Umbilical cord (tissue), 2 donors: ENCODE results near the gene CAB39L. TPM values are rescaled to one million over a fixed set of nuclear protein-coding genes. Genes with fewer than 3 reads are reported as not detected.

Source experiments
- DNase-seq: peaks from one replicate; pipeline ENCODE4 v3.0.0-alpha.2; 2015; ENCODE audit warnings: low spot score
- total RNA-seq: library from RNA; depleted of rRNA; stranded (reverse); fragments of >200 nt; gene quantifications from one replicate; pipeline ENCODE4 v1.2.3, GENCODE V29; 2014; ENCODE audit warnings: low replicate concordance; ENCODE audit not compliant: insufficient read depth

The CAB39L gene
- total RNA-seq, 1 donor from 2014 or later: 8.2 TPM

DNA sequence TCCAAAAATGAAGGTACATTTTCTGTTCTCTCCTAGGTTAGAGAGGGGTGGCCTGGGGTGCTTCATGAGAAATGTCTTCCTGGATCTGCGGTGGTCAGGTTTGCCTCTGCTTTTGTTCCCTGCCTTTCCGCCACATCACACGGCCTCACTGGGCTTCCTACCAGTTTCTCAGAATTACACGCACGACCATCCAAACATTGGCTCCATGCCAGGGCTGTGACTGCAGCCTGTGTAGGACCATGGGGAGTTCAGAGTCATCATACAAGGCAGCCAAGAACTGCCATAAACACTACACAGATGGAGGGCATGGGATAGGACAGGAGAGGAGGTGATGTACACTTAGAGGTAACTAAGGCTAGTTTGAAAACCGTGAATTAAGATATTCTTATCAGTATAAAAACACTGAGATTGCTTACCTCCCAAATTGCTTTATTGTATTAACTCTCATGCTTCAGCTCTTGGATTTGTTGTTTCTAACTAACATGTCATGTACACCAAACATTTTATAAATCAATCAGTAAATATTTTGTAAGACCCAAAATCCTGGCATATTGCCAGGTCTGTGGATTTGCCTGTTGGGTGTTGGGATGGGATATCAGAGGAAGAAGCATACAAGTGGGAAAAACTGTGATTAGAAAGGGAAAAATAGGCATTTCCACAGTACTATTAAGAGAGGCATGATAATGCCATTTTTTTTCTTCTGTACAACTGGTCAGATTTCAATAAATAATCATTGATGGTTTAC lies 150.9 kb downstream of the CAB39L start:
- DNase-seq: peak; percentile 81

DNA sequence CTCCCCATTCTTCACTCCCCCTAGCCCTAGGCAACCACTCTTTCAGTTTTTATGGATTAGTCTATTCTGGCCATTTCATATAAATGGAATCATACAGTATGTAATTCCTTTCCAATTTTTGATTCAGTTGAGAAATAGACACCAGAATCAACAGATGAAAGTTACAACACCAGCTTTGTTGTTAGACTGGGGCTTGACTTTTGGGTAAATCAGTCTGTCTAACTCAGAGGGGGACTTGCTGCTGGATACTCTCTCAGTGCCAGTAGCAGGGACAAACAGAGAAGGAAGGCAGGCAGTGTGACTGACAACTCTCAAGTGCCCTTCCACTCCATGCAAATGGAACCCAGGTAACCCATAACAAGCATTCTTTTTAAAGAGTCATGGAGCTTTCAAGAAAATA lies 155.4 kb downstream of the CAB39L start:
- no peak for DNase-seq

DNA sequence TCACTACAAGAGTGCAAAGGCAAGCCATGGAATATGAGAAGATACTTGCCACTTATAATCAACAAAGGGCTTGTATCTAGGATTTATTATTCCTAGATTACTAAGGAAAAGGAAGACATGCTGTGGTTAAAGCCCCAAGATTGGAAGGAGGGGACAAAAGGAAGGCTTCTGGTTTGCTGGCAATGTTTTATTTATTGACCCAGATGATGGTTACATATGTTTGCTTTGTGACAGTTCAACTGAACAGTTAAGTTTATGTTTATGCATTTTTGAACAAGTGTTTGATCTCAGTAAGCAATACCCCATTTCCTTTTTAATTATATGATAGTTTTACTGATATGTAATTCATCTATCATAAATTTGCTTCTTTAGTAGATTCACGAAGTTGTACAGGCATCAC lies 155.9 kb downstream of the CAB39L start:
- DNase-seq: no peak

DNA sequence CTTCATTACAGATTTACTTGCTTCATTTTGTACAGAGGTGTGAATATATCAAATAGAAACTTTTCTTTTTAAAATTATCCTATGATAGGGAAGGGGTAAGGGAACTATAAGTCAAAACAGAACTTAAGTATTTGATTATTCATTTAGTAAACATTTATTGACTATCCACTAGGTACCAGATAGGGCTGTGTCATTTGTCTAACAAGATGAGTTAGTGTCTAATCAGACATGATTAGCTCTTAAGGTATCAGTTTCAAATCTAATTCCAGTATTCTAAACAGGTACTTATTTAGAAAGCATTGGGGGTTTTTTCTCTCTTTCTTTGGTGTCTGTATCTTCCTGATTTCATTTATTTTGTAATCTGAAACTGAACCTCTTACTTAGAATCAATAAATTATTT lies 164.0 kb downstream of the CAB39L start:
- no peak for DNase-seq

DNA sequence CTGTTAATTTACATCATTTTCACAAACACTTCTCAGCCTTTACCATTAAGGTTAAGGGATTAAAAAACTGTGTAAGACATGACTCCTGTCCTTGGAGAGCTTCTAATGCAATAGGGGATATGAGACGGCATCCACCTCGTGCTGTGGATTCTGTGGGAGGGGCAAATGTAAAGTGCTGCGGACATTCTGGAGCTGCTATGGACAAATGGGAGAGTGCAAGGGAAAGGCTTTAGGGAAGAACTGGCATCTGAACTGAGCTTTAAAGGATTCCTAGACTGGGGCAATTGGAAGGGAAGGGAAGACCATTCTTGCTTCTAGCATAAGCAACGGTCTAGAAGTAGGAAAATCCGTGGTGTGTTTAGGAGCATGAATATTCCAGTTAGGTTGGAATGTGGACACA lies 164.8 kb downstream of the CAB39L start:
- no peak for DNase-seq

DNA sequence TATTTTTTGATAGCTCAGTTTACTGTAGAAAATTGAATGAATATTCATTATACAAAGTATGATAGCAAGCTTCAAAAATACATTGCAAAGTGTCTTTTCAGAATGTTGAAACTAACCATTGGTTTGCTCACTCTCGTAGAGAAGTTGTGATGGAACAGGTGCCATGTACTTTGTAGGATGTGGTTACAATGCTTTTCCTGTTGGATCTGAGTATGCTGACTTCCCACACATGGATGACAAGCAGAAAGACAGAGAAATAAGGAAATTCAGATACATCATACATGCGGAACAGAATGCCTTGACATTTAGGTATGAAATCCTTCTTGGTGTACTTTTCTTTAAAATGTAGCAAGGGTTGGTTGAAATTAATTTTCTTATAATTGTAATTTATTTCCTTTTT lies 165.7 kb downstream of the CAB39L start:
- no peak for DNase-seq

DNA sequence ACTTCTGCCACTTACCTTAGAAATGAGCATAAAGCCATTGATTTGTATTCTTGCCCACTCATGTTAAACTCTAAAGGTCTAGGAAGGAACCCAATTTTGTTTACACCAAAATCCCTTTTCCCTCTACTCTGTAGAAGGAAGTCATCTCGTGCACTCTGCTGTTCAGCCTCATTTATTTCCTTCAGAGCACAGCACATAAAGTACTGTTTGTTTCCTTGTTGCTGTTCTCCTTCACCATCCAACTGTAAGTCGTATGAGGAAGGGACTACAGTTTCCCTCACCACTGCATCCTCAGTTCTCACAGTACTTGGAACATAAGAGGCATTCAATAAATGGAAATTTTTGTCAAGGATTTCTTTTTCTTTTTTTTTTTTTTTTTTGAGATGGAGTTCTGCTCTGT lies 171.6 kb downstream of the CAB39L start:
- DNase-seq: no peak

DNA sequence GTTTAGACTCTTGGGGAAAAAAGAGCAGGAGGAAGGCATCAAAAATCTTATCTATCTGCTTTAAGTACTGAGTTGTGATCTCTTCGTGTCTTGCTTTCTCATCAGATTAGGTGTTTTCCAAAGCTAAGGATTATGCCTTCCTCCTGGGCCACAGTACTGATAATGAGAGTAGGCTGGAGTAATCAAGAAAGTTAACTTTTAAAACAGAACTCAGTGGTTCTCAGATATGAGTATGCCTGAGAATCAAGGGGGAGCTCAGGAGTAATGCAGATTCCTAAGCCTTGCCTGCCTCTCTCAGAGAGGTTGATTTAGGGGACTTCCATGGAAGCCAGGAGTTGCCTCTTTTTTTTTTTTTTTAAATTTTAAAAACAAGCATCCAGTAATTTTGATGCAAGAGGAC lies 172.6 kb downstream of the CAB39L start:
- no peak for DNase-seq

DNA sequence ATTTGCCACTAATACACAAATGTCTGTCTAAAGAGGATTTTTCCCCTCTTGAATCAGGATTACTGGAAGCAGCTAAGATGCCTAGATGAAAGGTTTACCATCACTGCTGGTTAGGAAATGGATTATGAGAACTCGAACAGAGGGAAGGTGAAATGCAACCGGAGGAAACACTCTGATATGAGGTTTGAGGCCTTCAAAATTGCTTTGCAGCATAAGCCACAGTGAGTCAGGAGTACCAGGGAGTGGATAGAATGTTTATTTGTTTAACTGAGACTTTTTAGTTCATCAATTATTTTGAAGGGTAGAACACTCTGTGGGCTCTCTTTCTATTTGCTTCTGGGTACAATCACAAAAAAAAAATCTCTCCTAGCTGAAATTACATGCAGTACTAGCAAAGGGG lies 178.0 kb downstream of the CAB39L start:
- DNase-seq: no peak

DNA sequence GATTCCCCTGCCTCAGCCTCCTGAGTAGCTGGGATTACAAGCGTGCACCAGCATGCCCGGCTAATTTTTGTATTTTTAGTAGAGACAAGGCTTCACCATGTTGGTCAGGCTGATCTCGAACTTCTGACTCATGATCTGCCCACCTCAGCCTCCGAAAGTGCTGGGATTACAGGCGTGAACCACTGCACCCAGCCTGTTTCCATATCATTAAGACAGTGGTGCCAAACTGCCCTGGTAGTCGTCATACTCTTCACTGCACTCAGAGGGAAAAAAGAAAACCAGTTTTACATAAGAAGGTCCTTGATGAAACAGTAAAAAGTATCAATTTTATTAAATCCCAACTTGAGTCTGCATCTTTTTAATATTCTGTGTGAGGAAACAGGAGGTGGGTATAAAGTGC lies 181.2 kb downstream of the CAB39L start:
- no peak for DNase-seq

DNA sequence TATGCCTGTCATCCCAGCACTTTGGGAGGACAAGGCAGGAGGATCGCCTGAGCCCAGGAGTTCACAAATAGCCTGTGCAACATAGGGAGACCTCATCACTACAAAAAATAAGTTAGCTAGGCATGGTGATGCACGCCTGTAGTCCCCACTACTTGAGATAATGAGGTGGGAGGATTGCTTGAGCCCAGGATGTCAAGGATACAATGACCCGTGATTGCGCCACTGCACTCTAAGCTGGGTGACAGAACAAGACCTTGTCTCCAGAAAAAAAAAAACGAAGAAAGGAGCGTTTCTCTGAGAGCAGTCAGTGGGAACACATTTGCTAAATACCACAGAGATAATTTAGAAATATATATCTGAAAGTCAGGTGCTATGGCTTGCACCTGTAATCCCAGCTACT lies 184.3 kb downstream of the CAB39L start:
- DNase-seq: no peak

Other genes starting within 250 kb of the CAB39L start
- 1.2 TPM for gene MLNR, start 223.7 kb downstream of the CAB39L start, total RNA-seq
- gene CDADC1, start 196.1 kb downstream of the CAB39L start, total RNA-seq: 1.4 TPM
- gene SETDB2, start 210 bp upstream of the CAB39L start, total RNA-seq: 9.4 TPM
- 16.6 TPM for gene PHF11, start 51.9 kb upstream of the CAB39L start, total RNA-seq
- gene RCBTB1, start 141.5 kb upstream of the CAB39L start, total RNA-seq: 6.7 TPM
- 2.9 TPM for gene ARL11, start 184.4 kb upstream of the CAB39L start, total RNA-seq
- 29.4 TPM for gene EBPL, start 247.4 kb upstream of the CAB39L start, total RNA-seq